ENCODE measurements around the gene CT45A1. TPM values are rescaled to one million over a fixed set of nuclear protein-coding genes. Genes with fewer than 3 reads are reported as not detected.

CT45A1 gene
- not detected in 2 replicates for total RNA-seq

GRCh38 chrX:135713183-135713689 is at the start of gene CT45A1:
CT45A1 (plus strand) TSS chrX:135713639; CDS start chrX:135718941, 5,302 bp downstream.

GRCh38 chrX:135768091-135768490 is 54.7 kb downstream of the CT45A1 start, which contains the start of gene CT45A3:
CT45A3 (minus strand) TSS chrX:135768191; CDS start chrX:135764444, 3,747 bp downstream.

Other genes starting within 250 kb of the CT45A1 start
- 2.5 and 3.1 TPM in 2 replicates for gene INTS6L, start 193.0 kb upstream of the CT45A1 start, total RNA-seq
- gene CT45A3, start 54.6 kb downstream of the CT45A1 start, total RNA-seq: not detected in 2 replicates
- gene CT45A5, start 71.9 kb downstream of the CT45A1 start, total RNA-seq: not detected in 2 replicates
- gene CT45A6, start 89.1 kb downstream of the CT45A1 start, total RNA-seq: not detected in 2 replicates
- gene CT45A2, start 106.4 kb downstream of the CT45A1 start, total RNA-seq: not detected in 2 replicates
- gene CT45A7, start 123.6 kb downstream of the CT45A1 start, total RNA-seq: not detected in 2 replicates
- not detected in 2 replicates for gene CT45A8, start 140.9 kb downstream of the CT45A1 start, total RNA-seq
- not detected in 2 replicates for gene CT45A9, start 158.2 kb downstream of the CT45A1 start, total RNA-seq
- not detected in 2 replicates for gene CT45A10, start 179.8 kb downstream of the CT45A1 start, total RNA-seq
- not detected in 2 replicates for gene SAGE1, start 180.1 kb downstream of the CT45A1 start, total RNA-seq